Activated effector memory CD4-positive, alpha-beta T cell treated with Interleukin-2 at 50 U/mL for 16 hours (primary cell): ENCODE measurements around the gene ITGAD.

ENCODE experiments used
- DNase-seq: peaks from one replicate; pipeline ENCODE4 v3.0.0-alpha.2; 2020

ITGAD gene

GRCh38 chr16:31461201-31461920 lies 68.2 kb downstream of the ITGAD start:
- no peak for DNase-seq

- no peak for DNase-seq
These were observed 69.0 kb downstream of the ITGAD start for GRCh38 chr16:31461921-31462804.

GRCh38 chr16:31464348-31464769 lies 71.2 kb downstream of the ITGAD start:
- DNase-seq, result no peak

GRCh38 chr16:31464781-31465260 lies 71.7 kb downstream of the ITGAD start:
- no peak for DNase-seq

GRCh38 chr16:31465788-31466370 lies 72.7 kb downstream of the ITGAD start:
- DNase-seq, result no peak

GRCh38 chr16:31466381-31466841 lies 73.3 kb downstream of the ITGAD start:
- no peak for DNase-seq

- no peak for DNase-seq
These were observed 74.1 kb downstream of the ITGAD start for GRCh38 chr16:31467151-31467773.

- DNase-seq, result no peak
These were observed 74.7 kb downstream of the ITGAD start for GRCh38 chr16:31467858-31468257.

- no peak for DNase-seq
These were observed 77.5 kb downstream of the ITGAD start for GRCh38 chr16:31470615-31471014.

- no peak for DNase-seq
These were observed 78.2 kb downstream of the ITGAD start for GRCh38 chr16:31471241-31471874.

GRCh38 chr16:31471875-31472708 lies 79.0 kb downstream of the ITGAD start, which contains the start of gene TGFB1I1:
TSS of gene TGFB1I1 (plus strand) at chr16:31472152. CDS start at chr16:31472189, 37 bp downstream.
- DNase-seq, result no peak

- no peak for DNase-seq
These were observed 79.6 kb downstream of the ITGAD start for GRCh38 chr16:31472709-31473203.

- no peak for DNase-seq
These were observed 80.3 kb downstream of the ITGAD start for GRCh38 chr16:31473264-31473984.

GRCh38 chr16:31474173-31474714 lies 81.1 kb downstream of the ITGAD start:
- no peak for DNase-seq

GRCh38 chr16:31474773-31475738 lies 81.9 kb downstream of the ITGAD start:
- no peak for DNase-seq

- DNase-seq, result no peak
These were observed 82.8 kb downstream of the ITGAD start for GRCh38 chr16:31475946-31476302.
